ENCODE data around the gene AKAP11. TPM values are rescaled to one million over a fixed set of nuclear protein-coding genes. Genes with fewer than 3 reads are reported as not detected.

AKAP11 gene
- polyA plus RNA-seq, 1 donor (not counting 4 experiments of a cell fraction or from before 2014, with no cell fraction given), result 17.4 TPM

DNA sequence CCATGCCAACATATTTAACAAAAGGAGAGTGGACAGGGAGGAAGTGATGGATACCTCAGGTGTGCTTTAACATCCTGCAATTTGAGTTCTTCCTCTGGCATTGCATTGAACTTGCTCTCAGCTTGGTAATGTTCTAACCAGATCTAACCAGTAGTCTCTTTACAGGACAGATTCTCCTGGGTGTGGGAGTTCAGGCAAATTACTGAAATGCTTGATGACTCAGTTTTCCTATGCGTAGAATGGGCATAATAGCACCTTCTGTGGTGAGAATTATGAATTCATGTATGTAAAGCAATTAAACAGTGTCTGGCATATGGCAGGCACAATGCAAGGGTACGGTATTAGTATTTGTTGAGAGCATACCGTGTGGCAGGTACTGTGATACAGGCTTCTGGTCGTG, 3.6 kb downstream of the AKAP11 start:
- H3K9me1 ChIP-seq (ENCODE audit: control insufficient read depth, extremely low read depth, insufficient read depth, low read length), result no peaks in the 10 kb centered on the region
- dilution Hi-C loops (cut with MboI; ENCODE audit: extremely low pct_ligation_motif_present, low sequenced_read_pairs), result no loop called here
- no peak overlapping the region for H2AFZ ChIP-seq (ENCODE audit: control insufficient read depth, low read length)
- H3K9me3 ChIP-seq (ENCODE audit: control insufficient read depth, low read depth, low read length), result no peaks in the 10 kb centered on the region
- TF ChIP-seq EZH2 (IDR thresholded peaks at IDR 0.05; ENCODE audit: low read length) (no peak), CTCF (optimal IDR thresholded peaks at IDR 0.05 in 1 of 3, IDR thresholded peaks at IDR 0.05 in 1 of 3, conservative IDR thresholded peaks at IDR 0.05 in 1 of 3; ENCODE audit: extremely low read depth in 1 of 3, insufficient read depth in 2 of 3, low read length in 3 of 3) (no peak)
- no peak for DNase-seq (ENCODE audit: low read depth, low spot score)
- no peak overlapping the region for H3K9ac ChIP-seq (ENCODE audit: control insufficient read depth, extremely low read depth, insufficient read depth, low read length)
- H3K4me3 ChIP-seq (ENCODE audit: control insufficient read depth in 2 of 3, extremely low read depth in 1 of 3, insufficient read depth in 2 of 3, low read depth in 1 of 3, low read length in 3 of 3), result no peak overlapping the region
- peaks cover 24% of the 10 kb centered on the region for H3K79me2 ChIP-seq (ENCODE audit: control insufficient read depth, insufficient read depth, low read length)
- no peaks in the 10 kb centered on the region for H3K36me3 ChIP-seq (ENCODE audit: control insufficient read depth in 2 of 2, extremely low read depth in 1 of 2, insufficient read depth in 2 of 2, low read length in 2 of 2)
- H3K27ac ChIP-seq (ENCODE audit: control insufficient read depth, insufficient read depth, low read length), result no peak overlapping the region
- H3K4me2 ChIP-seq (ENCODE audit: control insufficient read depth, extremely low read depth, insufficient read depth, low read depth, low read length), result no peak overlapping the region
- H3K4me1 ChIP-seq (ENCODE audit: control insufficient read depth, extremely low read depth, insufficient read depth, low read length), result peaks cover 17% of the 10 kb centered on the region
- peak; percentile 9 for FAIRE-seq
- no peaks in the 10 kb centered on the region for H4K20me1 ChIP-seq (ENCODE audit: control insufficient read depth, extremely low read depth, insufficient read depth, low read length)
- H3K27me3 ChIP-seq (ENCODE audit: control insufficient read depth, extremely low read depth, insufficient read depth, low read length), result no peaks in the 10 kb centered on the region

DNA sequence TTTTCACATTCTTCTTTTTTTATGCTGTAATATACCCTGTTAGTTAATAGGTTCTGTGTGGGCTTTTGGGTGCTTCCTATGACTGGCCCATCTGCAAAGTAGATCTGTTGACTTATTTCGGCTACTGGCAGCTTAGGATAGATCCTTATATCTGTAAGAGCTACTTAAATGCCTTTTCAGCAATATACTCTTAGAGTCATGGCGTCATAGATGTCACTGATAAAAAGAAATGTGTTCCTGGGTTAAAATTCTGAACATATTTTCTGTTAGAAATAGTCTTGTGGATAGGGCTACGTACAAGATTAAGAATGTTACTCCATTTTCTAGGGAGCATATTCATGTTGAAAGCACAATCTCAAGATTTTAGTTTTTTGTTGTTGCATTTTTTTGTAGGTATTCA, 4.7 kb downstream of the AKAP11 start:
- H3K9me3 ChIP-seq (ENCODE audit: control insufficient read depth, low read depth, low read length), result no peaks in the 10 kb centered on the region
- H3K4me1 ChIP-seq (ENCODE audit: control insufficient read depth, extremely low read depth, insufficient read depth, low read length), result peaks cover 17% of the 10 kb centered on the region
- TF ChIP-seq CTCF (optimal IDR thresholded peaks at IDR 0.05 in 1 of 3, IDR thresholded peaks at IDR 0.05 in 1 of 3, conservative IDR thresholded peaks at IDR 0.05 in 1 of 3; ENCODE audit: extremely low read depth in 1 of 3, insufficient read depth in 2 of 3, low read length in 3 of 3) (no peak), EZH2 (IDR thresholded peaks at IDR 0.05; ENCODE audit: low read length) (no peak)
- no peaks in the 10 kb centered on the region for H3K36me3 ChIP-seq (ENCODE audit: control insufficient read depth in 2 of 2, extremely low read depth in 1 of 2, insufficient read depth in 2 of 2, low read length in 2 of 2)
- H3K9me1 ChIP-seq (ENCODE audit: control insufficient read depth, extremely low read depth, insufficient read depth, low read length), result no peaks in the 10 kb centered on the region
- H3K79me2 ChIP-seq (ENCODE audit: control insufficient read depth, insufficient read depth, low read length), result peaks cover 24% of the 10 kb centered on the region
- no peak for DNase-seq (ENCODE audit: low read depth, low spot score)
- H3K27ac ChIP-seq (ENCODE audit: control insufficient read depth, insufficient read depth, low read length), result no peak overlapping the region
- no peak overlapping the region for H3K9ac ChIP-seq (ENCODE audit: control insufficient read depth, extremely low read depth, insufficient read depth, low read length)
- no peaks in the 10 kb centered on the region for H3K27me3 ChIP-seq (ENCODE audit: control insufficient read depth, extremely low read depth, insufficient read depth, low read length)
- no peak overlapping the region for H3K4me3 ChIP-seq (ENCODE audit: control insufficient read depth in 2 of 3, extremely low read depth in 1 of 3, insufficient read depth in 2 of 3, low read depth in 1 of 3, low read length in 3 of 3)
- H2AFZ ChIP-seq (ENCODE audit: control insufficient read depth, low read length), result no peak overlapping the region
- dilution Hi-C loops (cut with MboI; ENCODE audit: extremely low pct_ligation_motif_present, low sequenced_read_pairs), result no loop called here
- H4K20me1 ChIP-seq (ENCODE audit: control insufficient read depth, extremely low read depth, insufficient read depth, low read length), result no peaks in the 10 kb centered on the region
- no peak overlapping the region for H3K4me2 ChIP-seq (ENCODE audit: control insufficient read depth, extremely low read depth, insufficient read depth, low read depth, low read length)
- FAIRE-seq, result no peak
